Testis (tissue), 2 donors: ENCODE data around the gene MYRFL.

Experiments
- POLR2A ChIP-seq: fragments of 450-650 bp; IDR thresholded peaks from one replicate; pipeline ENCODE4 v1.6.1; 2017; ENCODE audit warnings: antibody characterized with exemption, mild to moderate bottlenecking, moderate library complexity
- TF ChIP-seq, protein P1 (sequence below), 3 experiments: fragments of 450-650 bp in 2 of 3; fragments of 200-600 bp in 1 of 3; sonication (generic) in 1 of 3; IDR thresholded peaks; one replicate each; pipeline ENCODE4 v1.5.1; 2016 to 2019; ENCODE audit warnings: antibody characterized with exemption in 3 of 3, mild to moderate bottlenecking in 2 of 3, moderate library complexity in 1 of 3

DNA sequence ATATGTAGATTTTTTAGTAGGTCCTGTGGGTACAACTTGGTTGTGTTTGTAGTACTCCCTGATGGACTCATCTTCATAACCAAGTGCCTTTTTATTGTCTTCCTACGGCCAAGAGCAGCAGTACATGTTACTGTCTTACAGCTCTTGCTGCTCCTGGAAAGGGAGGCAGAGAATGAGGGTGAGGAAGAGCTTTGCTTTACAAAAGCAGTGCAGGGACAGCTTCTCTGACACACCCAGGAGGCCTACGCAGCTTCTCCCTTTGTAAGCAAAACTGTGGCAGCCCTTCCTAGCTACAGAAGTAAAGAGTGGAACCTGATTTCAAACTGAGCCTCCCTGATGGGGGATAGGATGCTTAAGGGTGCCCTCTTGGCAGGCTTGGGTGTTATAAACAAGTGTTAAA, 18.6 kb downstream of the MYRFL start:
- TF ChIP-seq, protein P1, sequence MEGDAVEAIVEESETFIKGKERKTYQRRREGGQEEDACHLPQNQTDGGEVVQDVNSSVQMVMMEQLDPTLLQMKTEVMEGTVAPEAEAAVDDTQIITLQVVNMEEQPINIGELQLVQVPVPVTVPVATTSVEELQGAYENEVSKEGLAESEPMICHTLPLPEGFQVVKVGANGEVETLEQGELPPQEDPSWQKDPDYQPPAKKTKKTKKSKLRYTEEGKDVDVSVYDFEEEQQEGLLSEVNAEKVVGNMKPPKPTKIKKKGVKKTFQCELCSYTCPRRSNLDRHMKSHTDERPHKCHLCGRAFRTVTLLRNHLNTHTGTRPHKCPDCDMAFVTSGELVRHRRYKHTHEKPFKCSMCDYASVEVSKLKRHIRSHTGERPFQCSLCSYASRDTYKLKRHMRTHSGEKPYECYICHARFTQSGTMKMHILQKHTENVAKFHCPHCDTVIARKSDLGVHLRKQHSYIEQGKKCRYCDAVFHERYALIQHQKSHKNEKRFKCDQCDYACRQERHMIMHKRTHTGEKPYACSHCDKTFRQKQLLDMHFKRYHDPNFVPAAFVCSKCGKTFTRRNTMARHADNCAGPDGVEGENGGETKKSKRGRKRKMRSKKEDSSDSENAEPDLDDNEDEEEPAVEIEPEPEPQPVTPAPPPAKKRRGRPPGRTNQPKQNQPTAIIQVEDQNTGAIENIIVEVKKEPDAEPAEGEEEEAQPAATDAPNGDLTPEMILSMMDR (IDR thresholded peaks at IDR 0.05) = no peak
- no peak for TF ChIP-seq POLR2A
